WTC11 (cell line): ENCODE measurements around the gene NUAK1. TPM values are rescaled to one million over a fixed set of nuclear protein-coding genes. Genes with fewer than 3 reads are reported as not detected.

Experiments
- ATAC-seq: fragments of 200-7000 bp; cut with Tn5 transposase; 2 replicates; pipeline ENCODE4 v1.10.0; 2021; ENCODE audit warnings: mild to moderate bottlenecking, moderate library complexity
- CTCF ChIA-PET: fragments of 300-600 bp; sonication (Branson Sonifier 250); formaldehyde crosslinking; loops from one replicate; lab custom pipeline; 2021; ENCODE audit warnings: antibody characterized with exemption; lab: Charles Lee
- POLR2A ChIA-PET: fragments of 350-600 bp; sonication (Branson Sonifier 250); formaldehyde crosslinking; loops from one replicate; lab custom pipeline; 2021; ENCODE audit warnings: antibody characterized with exemption; lab: Charles Lee
- DNase-seq: peaks from one replicate; pipeline ENCODE4 v3.0.0; 2021; ENCODE audit warnings: low spot score
- H3K27ac Mint-ChIP-seq: 2 replicates; pipeline ENCODE4 v1.8.0; 2021; ENCODE audit warnings: mixed read lengths
- H3K27me3 Mint-ChIP-seq: 2 replicates; pipeline ENCODE4 v1.8.0; 2021; ENCODE audit warnings: low read depth, mild to moderate bottlenecking, moderate library complexity, mixed read lengths
- H3K36me3 Mint-ChIP-seq: 2 replicates; pipeline ENCODE4 v1.8.0; 2021; ENCODE audit warnings: mixed read lengths
- H3K4me1 Mint-ChIP-seq: 2 replicates; pipeline ENCODE4 v1.8.0; 2022; ENCODE audit warnings: mixed read lengths
- H3K4me3 Mint-ChIP-seq: 2 replicates; pipeline ENCODE4 v1.8.0; 2021; ENCODE audit warnings: mild to moderate bottlenecking, moderate library complexity, mixed read lengths
- H3K9me3 Mint-ChIP-seq: 2 replicates; pipeline ENCODE4 v1.8.0; 2021; ENCODE audit warnings: mixed read lengths
- CREB1 ChIP-seq: sonication (generic); formaldehyde crosslinking; IDR thresholded peaks from 2 replicates; pipeline ENCODE4 v1.8.0; 2023; ENCODE audit warnings: mild to moderate bottlenecking, missing genetic modification reagents
- ETV6 ChIP-seq: sonication (generic); formaldehyde crosslinking; IDR thresholded peaks from 2 replicates; pipeline ENCODE4 v1.8.1; 2022; ENCODE audit warnings: mild to moderate bottlenecking, missing genetic modification reagents
- FOXJ3 ChIP-seq: sonication (generic); formaldehyde crosslinking; IDR thresholded peaks from 2 replicates; pipeline ENCODE4 v1.9.0; 2021; ENCODE audit warnings: missing genetic modification reagents, mild to moderate bottlenecking, borderline replicate concordance
- NFYB ChIP-seq: sonication (generic); formaldehyde crosslinking; conservative IDR thresholded peaks from 2 replicates; pipeline ENCODE4 v1.8.0; 2022; ENCODE audit warnings: low read depth, missing genetic modification reagents
- NR1H2 ChIP-seq: sonication (generic); formaldehyde crosslinking; IDR thresholded peaks from 2 replicates; pipeline ENCODE4 v1.9.0; 2021; ENCODE audit warnings: mild to moderate bottlenecking, moderate library complexity, missing genetic modification reagents
- ZBTB21 ChIP-seq: sonication (generic); formaldehyde crosslinking; IDR thresholded peaks from 2 replicates; pipeline ENCODE4 v1.8.1; 2023; ENCODE audit warnings: mild to moderate bottlenecking, missing genetic modification reagents, borderline replicate concordance
- ZNF671 ChIP-seq: fragments of 250-450 bp; sonication (Bioruptor Pico); IDR thresholded peaks from 2 replicates; pipeline ENCODE4 v1.8.0; 2021; ENCODE audit warnings: mild to moderate bottlenecking
- total RNA-seq: library from RNA; stranded (reverse); gene quantifications from 3 replicates; pipeline ENCODE4 v1.2.3, GENCODE V29; 2021
- TF ChIP-seq, protein P1 (sequence below): sonication (generic); formaldehyde crosslinking; IDR thresholded peaks from 2 replicates; pipeline ENCODE4 v1.8.1; 2023; ENCODE audit warnings: mild to moderate bottlenecking, missing genetic modification reagents, moderate library complexity
- TF ChIP-seq, protein P2 (sequence below): sonication (generic); formaldehyde crosslinking; IDR thresholded peaks from 2 replicates; pipeline ENCODE4 v1.8.1; 2023; ENCODE audit warnings: mild to moderate bottlenecking, missing genetic modification reagents
- TF ChIP-seq, protein P3 (sequence below): fragments of 250-450 bp; sonication (Bioruptor Pico); IDR thresholded peaks from 2 replicates; pipeline ENCODE4 v1.9.0; 2021; ENCODE audit warnings: moderate library complexity, mild to moderate bottlenecking, inconsistent platforms, borderline replicate concordance
- TF ChIP-seq, protein P4 (sequence below): sonication (generic); formaldehyde crosslinking; IDR thresholded peaks from 2 replicates; pipeline ENCODE4 v1.8.0; 2023; ENCODE audit warnings: missing genetic modification reagents
- TF ChIP-seq, protein P5 (sequence below): sonication (generic); formaldehyde crosslinking; IDR thresholded peaks from 2 replicates; pipeline ENCODE4 v1.8.0; 2022; ENCODE audit warnings: mild to moderate bottlenecking, missing genetic modification reagents
- TF ChIP-seq, protein P6 (sequence below): sonication (generic); formaldehyde crosslinking; IDR thresholded peaks from 2 replicates; pipeline ENCODE4 v1.8.0; 2023; ENCODE audit warnings: mild to moderate bottlenecking, missing genetic modification reagents
- TF ChIP-seq, protein P7 (sequence below): fragments of 200-600 bp; IDR thresholded peaks from 2 replicates; pipeline ENCODE4 v1.8.0; 2022; ENCODE audit warnings: antibody characterized with exemption
- TF ChIP-seq, protein P8 (sequence below): sonication (generic); formaldehyde crosslinking; IDR thresholded peaks from 2 replicates; pipeline ENCODE4 v1.8.0; 2023; ENCODE audit warnings: missing genetic modification reagents, mild to moderate bottlenecking, borderline replicate concordance

Gene NUAK1
- total RNA-seq, 1 experiment from 2014 or later: 15.9 TPM

DNA sequence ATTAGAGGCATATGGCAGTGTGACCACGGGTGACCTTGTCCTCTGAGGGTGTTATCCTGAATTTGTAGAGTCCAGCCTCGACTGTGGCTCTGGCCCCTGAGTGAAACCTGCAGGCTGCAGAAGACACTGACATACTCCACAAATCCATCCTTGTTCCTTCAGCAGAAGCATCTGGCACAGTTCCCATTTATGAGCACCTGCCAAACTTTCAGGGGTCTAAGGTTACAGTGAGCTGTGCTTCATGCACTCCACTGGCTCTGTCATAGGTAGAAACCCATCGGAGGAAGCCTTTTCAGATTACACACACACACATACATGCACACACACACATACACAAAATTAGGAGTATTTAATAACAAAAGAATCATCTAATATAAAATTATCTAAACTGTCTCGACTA, 13.6 kb upstream of the NUAK1 start (continued):
- TF ChIP-seq FOXJ3 (CRISPR knock-in tag): no peak
- TF ChIP-seq, protein P1, sequence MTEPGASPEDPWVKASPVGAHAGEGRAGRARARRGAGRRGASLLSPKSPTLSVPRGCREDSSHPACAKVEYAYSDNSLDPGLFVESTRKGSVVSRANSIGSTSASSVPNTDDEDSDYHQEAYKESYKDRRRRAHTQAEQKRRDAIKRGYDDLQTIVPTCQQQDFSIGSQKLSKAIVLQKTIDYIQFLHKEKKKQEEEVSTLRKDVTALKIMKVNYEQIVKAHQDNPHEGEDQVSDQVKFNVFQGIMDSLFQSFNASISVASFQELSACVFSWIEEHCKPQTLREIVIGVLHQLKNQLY (CRISPR knock-in tag): no peak
- TF ChIP-seq NR1H2 (CRISPR knock-in tag): no peak

DNA sequence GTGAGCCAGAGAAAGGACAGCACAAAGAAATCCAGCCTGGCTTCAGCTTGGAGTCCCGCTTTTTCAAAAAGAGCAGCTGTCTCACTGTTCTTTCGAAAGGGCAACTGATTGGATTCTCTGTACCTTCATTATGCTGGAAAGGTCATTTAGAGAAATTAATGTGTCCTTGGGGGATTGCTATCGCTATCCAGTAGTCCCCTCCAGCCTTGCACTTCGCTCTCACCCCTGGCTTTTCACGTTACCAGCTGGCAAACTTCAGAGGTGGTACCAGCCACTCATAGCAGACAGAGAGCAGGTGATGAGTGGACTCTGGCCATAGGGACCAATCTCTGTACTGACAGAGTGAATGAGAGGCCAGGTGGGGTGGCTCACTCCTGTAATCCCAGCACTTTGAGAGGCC, 11.8 kb upstream of the NUAK1 start:
- Mint-ChIP-seq H3K4me3 (no peak overlapping the region), H3K4me1 (peaks cover 13% of the 10 kb centered on the region), H3K36me3 (no peaks in the 10 kb centered on the region), H3K27me3 (no peaks in the 10 kb centered on the region), H3K9me3 (no peaks in the 10 kb centered on the region), H3K27ac (no peak overlapping the region)
- no peak for DNase-seq
- ChIA-PET POLR2A (interaction anchor here (2.0 kb wide), 1 partner anchor 14 kb away, joined by 8 read pairs; no protein-coding TSS in a partner anchor), CTCF (interaction anchor here (1.4 to 2.0 kb wide), 3 partner anchors 12 to 207 kb away, joined by 3 to 7 read pairs (median 3); partner anchors contain the start of genes NUAK1 and POLR3B)
- no peak for TF ChIP-seq NR1H2 (CRISPR knock-in tag)
- TF ChIP-seq, protein P2, sequence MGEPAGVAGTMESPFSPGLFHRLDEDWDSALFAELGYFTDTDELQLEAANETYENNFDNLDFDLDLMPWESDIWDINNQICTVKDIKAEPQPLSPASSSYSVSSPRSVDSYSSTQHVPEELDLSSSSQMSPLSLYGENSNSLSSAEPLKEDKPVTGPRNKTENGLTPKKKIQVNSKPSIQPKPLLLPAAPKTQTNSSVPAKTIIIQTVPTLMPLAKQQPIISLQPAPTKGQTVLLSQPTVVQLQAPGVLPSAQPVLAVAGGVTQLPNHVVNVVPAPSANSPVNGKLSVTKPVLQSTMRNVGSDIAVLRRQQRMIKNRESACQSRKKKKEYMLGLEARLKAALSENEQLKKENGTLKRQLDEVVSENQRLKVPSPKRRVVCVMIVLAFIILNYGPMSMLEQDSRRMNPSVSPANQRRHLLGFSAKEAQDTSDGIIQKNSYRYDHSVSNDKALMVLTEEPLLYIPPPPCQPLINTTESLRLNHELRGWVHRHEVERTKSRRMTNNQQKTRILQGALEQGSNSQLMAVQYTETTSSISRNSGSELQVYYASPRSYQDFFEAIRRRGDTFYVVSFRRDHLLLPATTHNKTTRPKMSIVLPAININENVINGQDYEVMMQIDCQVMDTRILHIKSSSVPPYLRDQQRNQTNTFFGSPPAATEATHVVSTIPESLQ: no peak
- TF ChIP-seq ZNF671 (CRISPR knock-in tag): no peak
- TF ChIP-seq, protein P3, sequence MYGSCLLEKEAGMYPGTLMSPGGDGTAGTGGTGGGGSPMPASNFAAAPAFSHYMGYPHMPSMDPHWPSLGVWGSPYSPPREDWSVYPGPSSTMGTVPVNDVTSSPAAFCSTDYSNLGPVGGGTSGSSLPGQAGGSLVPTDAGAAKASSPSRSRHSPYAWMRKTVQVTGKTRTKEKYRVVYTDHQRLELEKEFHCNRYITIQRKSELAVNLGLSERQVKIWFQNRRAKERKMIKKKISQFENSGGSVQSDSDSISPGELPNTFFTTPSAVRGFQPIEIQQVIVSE (CRISPR knock-in tag): no peak
- TF ChIP-seq, protein P4, sequence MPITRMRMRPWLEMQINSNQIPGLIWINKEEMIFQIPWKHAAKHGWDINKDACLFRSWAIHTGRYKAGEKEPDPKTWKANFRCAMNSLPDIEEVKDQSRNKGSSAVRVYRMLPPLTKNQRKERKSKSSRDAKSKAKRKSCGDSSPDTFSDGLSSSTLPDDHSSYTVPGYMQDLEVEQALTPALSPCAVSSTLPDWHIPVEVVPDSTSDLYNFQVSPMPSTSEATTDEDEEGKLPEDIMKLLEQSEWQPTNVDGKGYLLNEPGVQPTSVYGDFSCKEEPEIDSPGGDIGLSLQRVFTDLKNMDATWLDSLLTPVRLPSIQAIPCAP (CRISPR knock-in tag): no peak
- TF ChIP-seq CREB1 (CRISPR knock-in tag): no peak
- TF ChIP-seq NFYB (CRISPR knock-in tag): no peak
- TF ChIP-seq, protein P5, sequence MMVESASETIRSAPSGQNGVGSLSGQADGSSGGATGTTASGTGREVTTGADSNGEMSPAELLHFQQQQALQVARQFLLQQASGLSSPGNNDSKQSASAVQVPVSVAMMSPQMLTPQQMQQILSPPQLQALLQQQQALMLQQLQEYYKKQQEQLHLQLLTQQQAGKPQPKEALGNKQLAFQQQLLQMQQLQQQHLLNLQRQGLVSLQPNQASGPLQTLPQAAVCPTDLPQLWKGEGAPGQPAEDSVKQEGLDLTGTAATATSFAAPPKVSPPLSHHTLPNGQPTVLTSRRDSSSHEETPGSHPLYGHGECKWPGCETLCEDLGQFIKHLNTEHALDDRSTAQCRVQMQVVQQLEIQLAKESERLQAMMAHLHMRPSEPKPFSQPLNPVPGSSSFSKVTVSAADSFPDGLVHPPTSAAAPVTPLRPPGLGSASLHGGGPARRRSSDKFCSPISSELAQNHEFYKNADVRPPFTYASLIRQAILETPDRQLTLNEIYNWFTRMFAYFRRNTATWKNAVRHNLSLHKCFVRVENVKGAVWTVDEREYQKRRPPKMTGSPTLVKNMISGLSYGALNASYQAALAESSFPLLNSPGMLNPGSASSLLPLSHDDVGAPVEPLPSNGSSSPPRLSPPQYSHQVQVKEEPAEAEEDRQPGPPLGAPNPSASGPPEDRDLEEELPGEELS (CRISPR knock-in tag): no peak
- TF ChIP-seq, protein P6, sequence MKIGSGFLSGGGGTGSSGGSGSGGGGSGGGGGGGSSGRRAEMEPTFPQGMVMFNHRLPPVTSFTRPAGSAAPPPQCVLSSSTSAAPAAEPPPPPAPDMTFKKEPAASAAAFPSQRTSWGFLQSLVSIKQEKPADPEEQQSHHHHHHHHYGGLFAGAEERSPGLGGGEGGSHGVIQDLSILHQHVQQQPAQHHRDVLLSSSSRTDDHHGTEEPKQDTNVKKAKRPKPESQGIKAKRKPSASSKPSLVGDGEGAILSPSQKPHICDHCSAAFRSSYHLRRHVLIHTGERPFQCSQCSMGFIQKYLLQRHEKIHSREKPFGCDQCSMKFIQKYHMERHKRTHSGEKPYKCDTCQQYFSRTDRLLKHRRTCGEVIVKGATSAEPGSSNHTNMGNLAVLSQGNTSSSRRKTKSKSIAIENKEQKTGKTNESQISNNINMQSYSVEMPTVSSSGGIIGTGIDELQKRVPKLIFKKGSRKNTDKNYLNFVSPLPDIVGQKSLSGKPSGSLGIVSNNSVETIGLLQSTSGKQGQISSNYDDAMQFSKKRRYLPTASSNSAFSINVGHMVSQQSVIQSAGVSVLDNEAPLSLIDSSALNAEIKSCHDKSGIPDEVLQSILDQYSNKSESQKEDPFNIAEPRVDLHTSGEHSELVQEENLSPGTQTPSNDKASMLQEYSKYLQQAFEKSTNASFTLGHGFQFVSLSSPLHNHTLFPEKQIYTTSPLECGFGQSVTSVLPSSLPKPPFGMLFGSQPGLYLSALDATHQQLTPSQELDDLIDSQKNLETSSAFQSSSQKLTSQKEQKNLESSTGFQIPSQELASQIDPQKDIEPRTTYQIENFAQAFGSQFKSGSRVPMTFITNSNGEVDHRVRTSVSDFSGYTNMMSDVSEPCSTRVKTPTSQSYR (CRISPR knock-in tag): no peak
- no peak for ATAC-seq

DNA sequence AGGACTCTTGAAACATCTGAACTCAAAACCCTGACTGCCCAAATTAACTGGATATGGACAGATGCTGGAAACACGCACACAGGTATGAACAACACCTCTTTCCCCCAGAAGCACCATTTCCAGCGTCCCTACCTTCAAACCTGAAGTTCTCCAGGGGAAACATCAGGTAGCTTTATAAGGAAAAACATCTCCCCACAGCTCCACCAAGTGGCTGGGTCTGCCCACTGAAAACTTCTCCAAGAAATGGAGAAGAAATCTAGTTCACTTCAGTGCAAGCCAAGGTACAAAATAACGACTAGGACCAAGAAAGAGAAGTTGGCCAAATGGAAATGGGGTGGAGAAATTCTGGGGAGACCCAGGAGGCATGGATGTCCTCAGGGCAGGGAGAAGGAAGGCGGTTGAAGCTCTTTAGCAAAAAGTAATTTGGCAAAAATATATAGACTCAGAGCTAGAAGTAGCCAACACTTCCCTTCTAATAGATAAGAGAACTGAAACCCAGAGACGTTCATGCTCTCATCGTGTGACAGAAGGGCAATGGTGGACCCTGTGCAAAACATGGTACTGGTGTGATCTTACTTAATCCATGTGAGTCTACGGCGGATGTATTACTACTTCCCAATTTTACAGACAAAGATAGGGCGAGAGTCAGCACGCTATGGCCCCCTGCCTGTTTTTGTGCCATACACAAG, 10.5 kb upstream of the NUAK1 start:
- ChIA-PET POLR2A (interaction anchor here (1.7 to 2.0 kb wide), 2 partner anchors 10 to 12 kb away, joined by 7 to 8 read pairs; partner anchors contain the start of gene NUAK1), CTCF (interaction anchor here (0.5 to 2.8 kb wide), 19 partner anchors 11 to 770 kb away, joined by 3 to 36 read pairs (median 4); partner anchors contain the start of genes NUAK1 and POLR3B)
- no peaks in the 10 kb centered on the region for H3K9me3 Mint-ChIP-seq
- DNase-seq: no peak
- peak; percentile 82 for ATAC-seq
- H3K4me1 Mint-ChIP-seq: peaks cover 24% of the 10 kb centered on the region
- H3K36me3 Mint-ChIP-seq: no peaks in the 10 kb centered on the region
- H3K27ac Mint-ChIP-seq: no peak overlapping the region
- no peaks in the 10 kb centered on the region for H3K27me3 Mint-ChIP-seq
- H3K4me3 Mint-ChIP-seq: no peak overlapping the region
- TF ChIP-seq ETV6 (CRISPR knock-in tag): no peak
- TF ChIP-seq, protein P7, sequence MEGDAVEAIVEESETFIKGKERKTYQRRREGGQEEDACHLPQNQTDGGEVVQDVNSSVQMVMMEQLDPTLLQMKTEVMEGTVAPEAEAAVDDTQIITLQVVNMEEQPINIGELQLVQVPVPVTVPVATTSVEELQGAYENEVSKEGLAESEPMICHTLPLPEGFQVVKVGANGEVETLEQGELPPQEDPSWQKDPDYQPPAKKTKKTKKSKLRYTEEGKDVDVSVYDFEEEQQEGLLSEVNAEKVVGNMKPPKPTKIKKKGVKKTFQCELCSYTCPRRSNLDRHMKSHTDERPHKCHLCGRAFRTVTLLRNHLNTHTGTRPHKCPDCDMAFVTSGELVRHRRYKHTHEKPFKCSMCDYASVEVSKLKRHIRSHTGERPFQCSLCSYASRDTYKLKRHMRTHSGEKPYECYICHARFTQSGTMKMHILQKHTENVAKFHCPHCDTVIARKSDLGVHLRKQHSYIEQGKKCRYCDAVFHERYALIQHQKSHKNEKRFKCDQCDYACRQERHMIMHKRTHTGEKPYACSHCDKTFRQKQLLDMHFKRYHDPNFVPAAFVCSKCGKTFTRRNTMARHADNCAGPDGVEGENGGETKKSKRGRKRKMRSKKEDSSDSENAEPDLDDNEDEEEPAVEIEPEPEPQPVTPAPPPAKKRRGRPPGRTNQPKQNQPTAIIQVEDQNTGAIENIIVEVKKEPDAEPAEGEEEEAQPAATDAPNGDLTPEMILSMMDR: 0 out of 2 replicates have a peak, but pooled peaks have one; percentile 18
- TF ChIP-seq, protein P8, sequence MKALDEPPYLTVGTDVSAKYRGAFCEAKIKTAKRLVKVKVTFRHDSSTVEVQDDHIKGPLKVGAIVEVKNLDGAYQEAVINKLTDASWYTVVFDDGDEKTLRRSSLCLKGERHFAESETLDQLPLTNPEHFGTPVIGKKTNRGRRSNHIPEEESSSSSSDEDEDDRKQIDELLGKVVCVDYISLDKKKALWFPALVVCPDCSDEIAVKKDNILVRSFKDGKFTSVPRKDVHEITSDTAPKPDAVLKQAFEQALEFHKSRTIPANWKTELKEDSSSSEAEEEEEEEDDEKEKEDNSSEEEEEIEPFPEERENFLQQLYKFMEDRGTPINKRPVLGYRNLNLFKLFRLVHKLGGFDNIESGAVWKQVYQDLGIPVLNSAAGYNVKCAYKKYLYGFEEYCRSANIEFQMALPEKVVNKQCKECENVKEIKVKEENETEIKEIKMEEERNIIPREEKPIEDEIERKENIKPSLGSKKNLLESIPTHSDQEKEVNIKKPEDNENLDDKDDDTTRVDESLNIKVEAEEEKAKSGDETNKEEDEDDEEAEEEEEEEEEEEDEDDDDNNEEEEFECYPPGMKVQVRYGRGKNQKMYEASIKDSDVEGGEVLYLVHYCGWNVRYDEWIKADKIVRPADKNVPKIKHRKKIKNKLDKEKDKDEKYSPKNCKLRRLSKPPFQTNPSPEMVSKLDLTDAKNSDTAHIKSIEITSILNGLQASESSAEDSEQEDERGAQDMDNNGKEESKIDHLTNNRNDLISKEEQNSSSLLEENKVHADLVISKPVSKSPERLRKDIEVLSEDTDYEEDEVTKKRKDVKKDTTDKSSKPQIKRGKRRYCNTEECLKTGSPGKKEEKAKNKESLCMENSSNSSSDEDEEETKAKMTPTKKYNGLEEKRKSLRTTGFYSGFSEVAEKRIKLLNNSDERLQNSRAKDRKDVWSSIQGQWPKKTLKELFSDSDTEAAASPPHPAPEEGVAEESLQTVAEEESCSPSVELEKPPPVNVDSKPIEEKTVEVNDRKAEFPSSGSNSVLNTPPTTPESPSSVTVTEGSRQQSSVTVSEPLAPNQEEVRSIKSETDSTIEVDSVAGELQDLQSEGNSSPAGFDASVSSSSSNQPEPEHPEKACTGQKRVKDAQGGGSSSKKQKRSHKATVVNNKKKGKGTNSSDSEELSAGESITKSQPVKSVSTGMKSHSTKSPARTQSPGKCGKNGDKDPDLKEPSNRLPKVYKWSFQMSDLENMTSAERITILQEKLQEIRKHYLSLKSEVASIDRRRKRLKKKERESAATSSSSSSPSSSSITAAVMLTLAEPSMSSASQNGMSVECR (CRISPR knock-in tag): no peak
- no peak for TF ChIP-seq ZBTB21 (CRISPR knock-in tag)
